ENCODE data around the gene VPS13D.

VPS13D gene

GRCh38 chr1:12245116-12245515 is 15.3 kb downstream of the VPS13D start:
- TF ChIP-seq TARDBP (IDR thresholded peaks at IDR 0.05) (no peak), HDGF (IDR thresholded peaks at IDR 0.05; ENCODE audit: borderline replicate concordance) (no peak), SP1 (IDR thresholded peaks at IDR 0.05) (no peak), CTBP1 (IDR thresholded peaks at IDR 0.05; ENCODE audit: borderline replicate concordance) (no peak), LEF1 (IDR thresholded peaks at IDR 0.05; ENCODE audit: borderline replicate concordance) (no peak), FOXA1 (IDR thresholded peaks at IDR 0.05) (no peak), ZNF384 (IDR thresholded peaks at IDR 0.05) (no peak), SUZ12 (IDR thresholded peaks at IDR 0.05) (no peak), ARNT (IDR thresholded peaks at IDR 0.05) (no peak), BHLHE40 (IDR thresholded peaks at IDR 0.05; ENCODE audit: borderline replicate concordance) (no peak)
- TF ChIP-seq, protein P1, sequence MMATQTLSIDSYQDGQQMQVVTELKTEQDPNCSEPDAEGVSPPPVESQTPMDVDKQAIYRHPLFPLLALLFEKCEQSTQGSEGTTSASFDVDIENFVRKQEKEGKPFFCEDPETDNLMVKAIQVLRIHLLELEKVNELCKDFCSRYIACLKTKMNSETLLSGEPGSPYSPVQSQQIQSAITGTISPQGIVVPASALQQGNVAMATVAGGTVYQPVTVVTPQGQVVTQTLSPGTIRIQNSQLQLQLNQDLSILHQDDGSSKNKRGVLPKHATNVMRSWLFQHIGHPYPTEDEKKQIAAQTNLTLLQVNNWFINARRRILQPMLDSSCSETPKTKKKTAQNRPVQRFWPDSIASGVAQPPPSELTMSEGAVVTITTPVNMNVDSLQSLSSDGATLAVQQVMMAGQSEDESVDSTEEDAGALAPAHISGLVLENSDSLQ (IDR thresholded peaks at IDR 0.05): no peak
- ChIA-PET CTCF (no interaction called here), POLR2A (no interaction called here)
- DNase-seq (ENCODE audit: extremely low spot score): no peak

GRCh38 chr1:12245733-12246132 is 15.9 kb downstream of the VPS13D start:
- ChIA-PET POLR2A (no interaction called here), CTCF (no interaction called here)
- TF ChIP-seq FOXA1 (IDR thresholded peaks at IDR 0.05) (no peak), L3MBTL2 (conservative IDR thresholded peaks at IDR 0.05) (no peak), FOXK2 (IDR thresholded peaks at IDR 0.05) (no peak), HDGF (IDR thresholded peaks at IDR 0.05; ENCODE audit: borderline replicate concordance) (no peak), NFRKB (IDR thresholded peaks at IDR 0.05) (no peak), FOXM1 (IDR thresholded peaks at IDR 0.05; ENCODE audit: borderline replicate concordance) (no peak), TARDBP (IDR thresholded peaks at IDR 0.05) (no peak), BHLHE40 (IDR thresholded peaks at IDR 0.05; ENCODE audit: borderline replicate concordance) (no peak), LEF1 (IDR thresholded peaks at IDR 0.05; ENCODE audit: borderline replicate concordance) (no peak), ARNT (IDR thresholded peaks at IDR 0.05) (no peak), CTBP1 (IDR thresholded peaks at IDR 0.05; ENCODE audit: borderline replicate concordance) (no peak), SP1 (IDR thresholded peaks at IDR 0.05) (no peak), ELF4 (IDR thresholded peaks at IDR 0.05) (no peak), SUZ12 (IDR thresholded peaks at IDR 0.05) (no peak), ZNF384 (IDR thresholded peaks at IDR 0.05) (no peak)
- TF ChIP-seq, protein P1 (IDR thresholded peaks at IDR 0.05): no peak
- no peak for DNase-seq (ENCODE audit: extremely low spot score)

- TF ChIP-seq L3MBTL2 (conservative IDR thresholded peaks at IDR 0.05): no peak
- TF ChIP-seq HDGF (IDR thresholded peaks at IDR 0.05; ENCODE audit: borderline replicate concordance): no peak
- TF ChIP-seq SP1 (IDR thresholded peaks at IDR 0.05): no peak
- TF ChIP-seq FOXA1 (IDR thresholded peaks at IDR 0.05): no peak
- no peak for TF ChIP-seq SUZ12 (IDR thresholded peaks at IDR 0.05)
- TF ChIP-seq FOXK2 (IDR thresholded peaks at IDR 0.05): no peak
- TF ChIP-seq, protein P1 (IDR thresholded peaks at IDR 0.05): no peak
- TF ChIP-seq ARNT (IDR thresholded peaks at IDR 0.05): no peak
- no peak for TF ChIP-seq LEF1 (IDR thresholded peaks at IDR 0.05; ENCODE audit: borderline replicate concordance)
- no peak for TF ChIP-seq FOXM1 (IDR thresholded peaks at IDR 0.05; ENCODE audit: borderline replicate concordance)
- no peak for TF ChIP-seq ELF4 (IDR thresholded peaks at IDR 0.05)
- no peak for TF ChIP-seq CTBP1 (IDR thresholded peaks at IDR 0.05; ENCODE audit: borderline replicate concordance)
- TF ChIP-seq BHLHE40 (IDR thresholded peaks at IDR 0.05; ENCODE audit: borderline replicate concordance): no peak
- TF ChIP-seq TARDBP (IDR thresholded peaks at IDR 0.05): no peak
- TF ChIP-seq ZNF384 (IDR thresholded peaks at IDR 0.05): no peak
- TF ChIP-seq NFRKB (IDR thresholded peaks at IDR 0.05): no peak
- ChIA-PET POLR2A (no interaction called here), CTCF (no interaction called here)
Measured at GRCh38 chr1:12246584-12246983, 16.8 kb downstream of the VPS13D start.

DNA sequence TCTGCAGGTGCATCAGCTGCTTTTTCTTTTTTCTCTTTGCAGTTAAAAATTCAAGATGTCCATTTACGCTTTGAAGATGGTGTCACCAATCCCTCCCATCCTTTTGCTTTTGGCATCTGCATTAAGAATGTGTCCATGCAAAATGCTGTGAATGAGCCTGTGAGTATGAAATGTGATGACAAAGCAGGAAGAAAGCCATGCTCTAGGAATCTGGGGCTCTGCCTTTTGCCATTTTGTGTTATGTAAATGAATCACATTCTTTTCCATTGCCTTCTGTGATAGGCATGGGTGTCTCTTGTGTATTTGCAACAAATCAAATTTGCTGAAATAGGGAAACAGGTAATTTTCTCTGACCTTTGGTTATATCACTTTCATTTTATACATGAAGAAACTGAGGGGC is 19.4 kb downstream of the VPS13D start:
- POLR2A ChIA-PET: no interaction called here
- DNase-seq (ENCODE audit: extremely low spot score): no peak
- no peak for TF ChIP-seq ARNT (IDR thresholded peaks at IDR 0.05)
- TF ChIP-seq, protein P1 (IDR thresholded peaks at IDR 0.05): no peak
- no peak for TF ChIP-seq TARDBP (IDR thresholded peaks at IDR 0.05)
- TF ChIP-seq FOXK2 (IDR thresholded peaks at IDR 0.05): no peak
- no peak for TF ChIP-seq FOXA1 (IDR thresholded peaks at IDR 0.05)
- no peak for TF ChIP-seq HDGF (IDR thresholded peaks at IDR 0.05; ENCODE audit: borderline replicate concordance)
- TF ChIP-seq BHLHE40 (IDR thresholded peaks at IDR 0.05; ENCODE audit: borderline replicate concordance): no peak
- no peak for TF ChIP-seq ZNF384 (IDR thresholded peaks at IDR 0.05)
- TF ChIP-seq LEF1 (IDR thresholded peaks at IDR 0.05; ENCODE audit: borderline replicate concordance): no peak
- TF ChIP-seq CTBP1 (IDR thresholded peaks at IDR 0.05; ENCODE audit: borderline replicate concordance): no peak
- CTCF ChIA-PET: no interaction called here

More at GRCh38 chr1:12246584-12246983, 16.8 kb downstream of the VPS13D start:
- DNase-seq (ENCODE audit: extremely low spot score): no peak

GRCh38 chr1:12249748-12250147 is 19.9 kb downstream of the VPS13D start:
- DNase-seq (ENCODE audit: extremely low spot score): no peak
- TF ChIP-seq BHLHE40 (IDR thresholded peaks at IDR 0.05; ENCODE audit: borderline replicate concordance): no peak
- TF ChIP-seq NFRKB (IDR thresholded peaks at IDR 0.05): no peak
- TF ChIP-seq FOXM1 (IDR thresholded peaks at IDR 0.05; ENCODE audit: borderline replicate concordance): no peak
- ChIA-PET POLR2A (no interaction called here), CTCF (no interaction called here)

DNA sequence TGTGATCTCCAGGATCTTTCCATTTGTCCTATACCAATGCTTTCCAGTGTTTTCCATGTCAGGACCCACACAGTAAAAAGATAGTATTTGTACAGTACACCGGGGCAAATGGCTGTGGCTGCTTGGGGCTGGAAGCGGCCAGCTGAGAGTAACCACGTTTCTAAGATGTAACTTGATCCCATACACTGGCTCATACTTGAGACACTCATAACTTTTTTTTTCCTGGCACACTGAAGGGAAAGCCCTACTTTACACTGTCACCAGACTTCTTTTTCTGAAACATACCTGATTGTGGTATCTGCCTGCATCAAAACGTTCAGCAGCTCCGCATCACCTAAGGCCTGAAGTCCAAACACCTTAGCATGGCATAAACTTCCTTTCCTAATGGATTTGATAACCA is 21.6 kb downstream of the VPS13D start:
- no peak for DNase-seq (ENCODE audit: extremely low spot score)
- TF ChIP-seq SP1 (IDR thresholded peaks at IDR 0.05): no peak
- no peak for TF ChIP-seq FOXA1 (IDR thresholded peaks at IDR 0.05)
- no peak for TF ChIP-seq LEF1 (IDR thresholded peaks at IDR 0.05; ENCODE audit: borderline replicate concordance)
- TF ChIP-seq NFRKB (IDR thresholded peaks at IDR 0.05): no peak
- TF ChIP-seq ARNT (IDR thresholded peaks at IDR 0.05): no peak
- no peak for TF ChIP-seq CTBP1 (IDR thresholded peaks at IDR 0.05; ENCODE audit: borderline replicate concordance)
- TF ChIP-seq ELF4 (IDR thresholded peaks at IDR 0.05): no peak
- no peak for TF ChIP-seq FOXK2 (IDR thresholded peaks at IDR 0.05)
- no peak for TF ChIP-seq BHLHE40 (IDR thresholded peaks at IDR 0.05; ENCODE audit: borderline replicate concordance)
- TF ChIP-seq ZNF384 (IDR thresholded peaks at IDR 0.05): no peak
- no peak for TF ChIP-seq HDGF (IDR thresholded peaks at IDR 0.05; ENCODE audit: borderline replicate concordance)
- TF ChIP-seq, protein P1 (IDR thresholded peaks at IDR 0.05): no peak
- ChIA-PET POLR2A (interaction anchor here (0.8 kb wide), 1 partner anchor 11 kb away, joined by 3 read pairs; no protein-coding TSS in a partner anchor), CTCF (no interaction called here)
